ENCODE data around the gene LRRC8A. TPM values are rescaled to one million over a fixed set of nuclear protein-coding genes. Genes with fewer than 3 reads are reported as not detected.
"Not testable (repeated sequence)": the region's sequence is repeated elsewhere in the genome, so short reads cannot be mapped to it uniquely, and the experiment has no call there.

LRRC8A gene
- total RNA-seq, 1 donor from 2014 or later = 45.5 TPM

- DNase-seq (no peak), ATAC-seq (no peak)
- Histone ChIP-seq H3K9me3 (no peaks in the 10 kb centered on the region), H3K27ac (peak overlapping the region; percentile 64), H3K4me3 (no peak overlapping the region), H3K4me1 (peaks cover 53% of the 10 kb centered on the region), H3K27me3 (ENCODE audit: low read depth) (no peaks in the 10 kb centered on the region), H3K36me3 (peaks cover 13% of the 10 kb centered on the region)
- TF ChIP-seq CTCF (IDR thresholded peaks at IDR 0.05) = no peak
- intact Hi-C loops (cut with DNase I) = no loop called here
These were observed 62.1 kb downstream of the LRRC8A start for GRCh38 chr9:128943832-128944620.

- intact Hi-C loops (cut with DNase I); DNase-seq: not testable (repeated sequence)
These were observed 63.0 kb downstream of the LRRC8A start for GRCh38 chr9:128944966-128945365.

GRCh38 chr9:128945798-128946501, 64.0 kb downstream of the LRRC8A start:
- Histone ChIP-seq H3K4me3 (peak overlapping the region; percentile 74), H3K36me3 (peaks cover 26% of the 10 kb centered on the region), H3K27ac (no peak overlapping the region), H3K9me3 (no peaks in the 10 kb centered on the region), H3K27me3 (ENCODE audit: low read depth) (no peaks in the 10 kb centered on the region), H3K4me1 (peaks cover 47% of the 10 kb centered on the region)
- ATAC-seq (no peak), DNase-seq (no peak)
- intact Hi-C loops (cut with DNase I) = no loop called here
- TF ChIP-seq CTCF (IDR thresholded peaks at IDR 0.05) = no peak

More at GRCh38 chr9:128944966-128945365, 63.0 kb downstream of the LRRC8A start:
- not testable (repeated sequence) for H3K4me3 ChIP-seq; H3K27me3 ChIP-seq (ENCODE audit: low read depth); H3K27ac ChIP-seq; ATAC-seq; H3K9me3 ChIP-seq
- Histone ChIP-seq H3K36me3 (peaks cover 17% of the 10 kb centered on the region), H3K4me1 (peaks cover 54% of the 10 kb centered on the region)

GRCh38 chr9:128946571-128947276, 64.8 kb downstream of the LRRC8A start:
- no peaks in the 10 kb centered on the region for H3K9me3 ChIP-seq
- no peaks in the 10 kb centered on the region for H3K27me3 ChIP-seq (ENCODE audit: low read depth)
- peak; percentile 48 to 56 for ATAC-seq
- peaks cover 29% of the 10 kb centered on the region for H3K36me3 ChIP-seq
- peak overlapping the region; percentile 91 for H3K27ac ChIP-seq
- TF ChIP-seq CTCF (IDR thresholded peaks at IDR 0.05) = no peak
- H3K4me3 ChIP-seq = peak overlapping the region; percentile 74
- DNase-seq = no peak
- H3K4me1 ChIP-seq = peaks cover 40% of the 10 kb centered on the region
- intact Hi-C loops (cut with DNase I) = no loop called here

- no peak for ATAC-seq
These were observed 65.3 kb downstream of the LRRC8A start for GRCh38 chr9:128947277-128947526.

More at GRCh38 chr9:128947277-128947526, 65.3 kb downstream of the LRRC8A start:
- Histone ChIP-seq H3K4me1 (peaks cover 38% of the 10 kb centered on the region), H3K36me3 (peaks cover 32% of the 10 kb centered on the region), H3K27me3 (ENCODE audit: low read depth) (no peaks in the 10 kb centered on the region), H3K9me3 (no peaks in the 10 kb centered on the region), H3K4me3 (peak overlapping the region; percentile 74), H3K27ac (peak overlapping the region; percentile 91)
- DNase-seq = peak; percentile 63
- TF ChIP-seq CTCF (IDR thresholded peaks at IDR 0.05) = no peak
- intact Hi-C loops (cut with DNase I) = no loop called here

Measured in lower lobe of right lung (tissue), 2 donors.